HepG2 (cell line): Measurements from ENCODE around the gene LCK.

ENCODE experiments used
- CEBPB ChIP-seq: IDR thresholded peaks from 2 replicates; pipeline ENCODE4 v1.6.1; 2011; ENCODE audit warnings: low read depth, low read length, improper control_type of control experiment, borderline replicate concordance
- CTCF ChIP-seq: sonication (generic); formaldehyde crosslinking; IDR thresholded peaks from 2 replicates; pipeline ENCODE4 v1.5.0; 2020; ENCODE audit warnings: mild to moderate bottlenecking, missing genetic modification reagents, moderate library complexity
- DPF2 ChIP-seq: sonication (generic); formaldehyde crosslinking; IDR thresholded peaks from 2 replicates; pipeline ENCODE4 v1.4.0; 2020; ENCODE audit warnings: mild to moderate bottlenecking, low read depth, missing genetic modification reagents, borderline replicate concordance
- EZH2 ChIP-seq: conservative IDR thresholded peaks from 2 replicates; pipeline ENCODE4 v1.6.1; 2012; ENCODE audit warnings: mild to moderate bottlenecking, low read depth, low read length, moderate library complexity
- KLF9 ChIP-seq: IDR thresholded peaks from 2 replicates; pipeline ENCODE4 v1.6.1; 2016; ENCODE audit warnings: low read depth
- MIER2 ChIP-seq: IDR thresholded peaks from 2 replicates; pipeline ENCODE4 v1.6.1; 2016; ENCODE audit warnings: missing biosample characterization, missing genetic modification reagents
- POLR2AphosphoS5 ChIP-seq: IDR thresholded peaks from 2 replicates; pipeline ENCODE4 v1.6.1; 2012; ENCODE audit warnings: low read depth, low read length
- TBL1XR1 ChIP-seq: fragments of 150-350 bp; IDR thresholded peaks from 2 replicates; pipeline ENCODE4 v1.6.1; 2014; ENCODE audit warnings: borderline replicate concordance, low read length; ENCODE audit not compliant: partially characterized antibody
- ZNF24 ChIP-seq: fragments of 450-650 bp; IDR thresholded peaks from 2 replicates; pipeline ENCODE4 v1.6.1; 2017; ENCODE audit warnings: antibody characterized with exemption, mild to moderate bottlenecking
- ZNF496 ChIP-seq: sonication (generic); formaldehyde crosslinking; IDR thresholded peaks from 2 replicates; pipeline ENCODE4 v1.8.1; 2023; ENCODE audit warnings: mild to moderate bottlenecking, moderate library complexity, missing genetic modification reagents; ENCODE audit not compliant: insufficient replicate concordance

GRCh38 chr1:32334864-32335534, 83.9 kb downstream of the LCK start:
- no peak for TF ChIP-seq DPF2 (CRISPR knock-in tag)
- no peak for TF ChIP-seq KLF9 (CRISPR knock-in tag)
- TF ChIP-seq ZNF24: no peak
- no peak for TF ChIP-seq MIER2 (CRISPR knock-in tag)
- peak; percentile 80 for TF ChIP-seq CTCF (CRISPR knock-in tag)
- TF ChIP-seq EZH2: no peak
- no peak for TF ChIP-seq TBL1XR1
- TF ChIP-seq ZNF496 (CRISPR knock-in tag): no peak
- no peak for TF ChIP-seq CEBPB
- TF ChIP-seq POLR2AphosphoS5: no peak
